ENCODE data around the gene DUSP6. TPM values are rescaled to one million over a fixed set of nuclear protein-coding genes. Genes with fewer than 3 reads are reported as not detected.

The DUSP6 gene
- total and polyA plus RNA-seq, 3 experiments from 2014 or later, result 3.8 to 24.8 (median 23.4) TPM

DNA sequence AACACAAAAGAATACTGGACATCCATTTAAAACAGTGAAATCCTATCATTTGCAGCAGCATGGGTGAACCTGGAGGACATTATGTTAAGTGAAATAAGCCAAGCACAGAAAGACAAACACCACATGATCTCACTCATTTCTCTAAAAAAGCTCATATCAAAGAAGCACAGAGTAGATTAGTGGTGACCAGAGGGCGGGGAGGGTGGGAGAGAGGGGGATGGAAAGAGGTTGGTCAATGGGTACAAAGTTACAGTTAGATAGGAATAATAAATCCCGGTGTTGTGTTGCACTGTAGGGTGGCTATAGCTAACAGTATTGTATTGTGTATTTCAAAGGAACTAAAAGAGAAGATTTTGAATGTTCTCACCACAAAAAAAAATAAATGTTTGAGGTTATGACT is 52.4 kb downstream of the DUSP6 start:
- Mint-ChIP-seq H3K4me1 (no peaks in the 10 kb centered on the region), H3K27ac (no peak overlapping the region), H3K4me3 (no peak overlapping the region), H3K27me3 (peaks cover 2 to 17% of the 10 kb centered on the region in 2 donors), H3K9me3 (no peaks in the 10 kb centered on the region), H3K36me3 (peaks cover 0 to 5% (median 0%) of the 10 kb centered on the region in 3 donors)
- Histone ChIP-seq H3K36me3 (ENCODE audit: insufficient read depth, low read length) (no peaks in the 10 kb centered on the region), H3K27me3 (ENCODE audit: insufficient read depth, low read length, poor library complexity, severe bottlenecking) (no peaks in the 10 kb centered on the region), H3K4me3 (ENCODE audit: low read length) (no peak overlapping the region), H3K4me1 (ENCODE audit: insufficient read depth, low read length) (no peaks in the 10 kb centered on the region), H3K27ac (ENCODE audit: low read depth, low read length) (no peak overlapping the region), H3K9me3 (ENCODE audit: low read length) (no peaks in the 10 kb centered on the region)
- DNase-seq, result no peak
- POLR2A ChIA-PET, result no interaction called here
- CTCF ChIA-PET, result no interaction called here

DNA sequence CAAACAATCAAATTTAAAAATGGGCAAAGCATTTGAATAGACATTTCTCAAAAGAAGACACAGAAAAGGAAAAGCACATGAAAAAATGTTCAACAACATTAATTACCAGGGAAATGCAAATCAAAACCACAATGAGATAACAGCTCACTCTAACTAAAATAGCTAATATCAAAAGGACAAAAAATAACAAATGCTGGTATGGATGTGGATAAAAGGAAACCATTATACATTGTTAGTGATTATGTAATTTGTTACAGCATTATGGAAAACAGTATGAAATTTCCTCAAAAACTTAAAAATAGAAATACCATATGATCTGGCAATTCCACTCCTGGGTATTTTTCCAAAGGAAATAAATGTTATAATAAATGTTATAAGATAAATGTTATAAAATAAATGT is 52.9 kb downstream of the DUSP6 start:
- Mint-ChIP-seq H3K9me3 (no peaks in the 10 kb centered on the region), H3K27me3 (peaks cover 2 to 20% of the 10 kb centered on the region in 2 donors), H3K36me3 (peaks cover 0 to 5% (median 0%) of the 10 kb centered on the region in 3 donors), H3K27ac (no peak overlapping the region), H3K4me1 (no peaks in the 10 kb centered on the region), H3K4me3 (no peak overlapping the region)
- ChIA-PET POLR2A (no interaction called here), CTCF (no interaction called here)
- Histone ChIP-seq H3K4me1 (ENCODE audit: insufficient read depth, low read length) (no peaks in the 10 kb centered on the region), H3K9me3 (ENCODE audit: low read length) (no peaks in the 10 kb centered on the region), H3K27me3 (ENCODE audit: insufficient read depth, low read length, poor library complexity, severe bottlenecking) (no peaks in the 10 kb centered on the region), H3K36me3 (ENCODE audit: insufficient read depth, low read length) (no peaks in the 10 kb centered on the region), H3K27ac (ENCODE audit: low read depth, low read length) (no peak overlapping the region), H3K4me3 (ENCODE audit: low read length) (no peak overlapping the region)
- no peak for DNase-seq

Other genes with a start within 250 kb of the DUSP6 start
- 1 to 10 TPM; 5.8 to 6.5 TPM for gene GALNT4, start 172.3 kb upstream of the DUSP6 start, total RNA-seq
- gene GALNT4, start 172.3 kb upstream of the DUSP6 start, polyA plus RNA-seq, result 5.3 TPM
- 10 to 100 TPM; 21.8 to 22.6 TPM for gene POC1B, start 173.5 kb upstream of the DUSP6 start, total RNA-seq
- 38.9 TPM for gene POC1B, start 173.5 kb upstream of the DUSP6 start, polyA plus RNA-seq

Measured in CD8-positive, alpha-beta memory T cell (primary cell).